EH (cell line): ENCODE results near the gene COL4A1.
A peak's percentile ranks its signal among the peaks of the same experiment; 100 is the strongest.

ENCODE experiments used
- DNase-seq: peaks from one replicate; pipeline ENCODE4 v3.0.0-alpha.2; 2015; ENCODE audit warnings: low read depth

COL4A1 gene

DNA sequence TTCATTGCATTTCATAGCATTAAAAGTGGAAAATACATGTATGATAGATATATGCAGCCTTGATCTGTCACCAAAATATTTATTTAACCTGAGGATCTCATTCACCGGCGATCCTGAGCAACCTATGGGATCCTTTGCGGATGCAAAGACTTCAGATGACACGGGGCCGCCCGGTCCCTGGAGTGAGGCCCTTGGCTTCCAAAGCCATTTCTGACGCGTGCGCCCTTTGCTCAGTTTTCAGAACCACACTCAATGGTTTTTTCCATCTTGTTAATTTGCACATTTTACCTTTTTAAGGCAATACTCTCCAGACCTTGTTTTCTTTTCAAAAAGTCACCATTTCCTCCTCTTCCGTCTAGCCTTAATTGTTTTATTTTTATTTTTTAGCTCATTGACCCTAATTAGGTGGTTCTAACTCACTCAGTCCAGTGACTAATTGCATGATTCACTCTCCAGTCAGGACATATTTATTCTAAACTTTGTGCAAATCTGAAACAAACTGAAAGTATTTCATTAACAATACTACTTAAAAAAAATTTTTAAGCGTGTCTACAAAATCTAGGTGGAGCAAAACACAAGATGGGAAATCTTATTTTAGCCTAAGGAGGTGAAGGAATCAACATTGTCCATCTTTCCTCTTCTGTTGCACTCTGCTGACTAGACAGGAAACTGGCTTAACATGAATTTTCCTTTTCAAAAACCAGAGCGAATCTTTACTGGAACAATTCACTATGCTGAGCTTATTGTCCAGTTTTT, 47.9 kb downstream of the COL4A1 start:
- peak; percentile 63 for DNase-seq

DNA sequence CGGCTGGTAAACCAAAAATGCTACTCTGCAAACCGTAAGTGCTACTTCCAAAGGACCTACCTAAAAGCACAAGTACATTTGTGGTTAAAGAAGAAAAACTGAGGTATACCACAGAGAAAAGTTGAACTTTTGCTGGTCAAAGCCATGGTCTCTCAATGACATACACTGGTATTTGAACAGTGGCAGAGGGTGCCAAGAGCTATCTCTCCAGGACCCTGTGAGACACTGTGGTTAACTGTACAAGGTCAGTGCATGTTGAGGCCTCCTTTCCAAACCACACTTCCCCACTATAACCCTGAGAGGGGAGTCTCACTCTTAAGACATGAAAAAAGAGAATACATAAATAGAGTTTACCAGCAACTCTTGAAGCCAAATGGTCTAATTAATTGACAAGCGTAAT, 49.5 kb downstream of the COL4A1 start:
- DNase-seq = no peak

GRCh38 chr13:110256126-110256905, 50.6 kb downstream of the COL4A1 start:
- DNase-seq = no peak

- peak; percentile 67 for DNase-seq
Observed at GRCh38 chr13:110254751-110255553, 52.0 kb downstream of the COL4A1 start.

GRCh38 chr13:110254151-110254679, 52.7 kb downstream of the COL4A1 start:
- DNase-seq = peak; percentile 80

DNA sequence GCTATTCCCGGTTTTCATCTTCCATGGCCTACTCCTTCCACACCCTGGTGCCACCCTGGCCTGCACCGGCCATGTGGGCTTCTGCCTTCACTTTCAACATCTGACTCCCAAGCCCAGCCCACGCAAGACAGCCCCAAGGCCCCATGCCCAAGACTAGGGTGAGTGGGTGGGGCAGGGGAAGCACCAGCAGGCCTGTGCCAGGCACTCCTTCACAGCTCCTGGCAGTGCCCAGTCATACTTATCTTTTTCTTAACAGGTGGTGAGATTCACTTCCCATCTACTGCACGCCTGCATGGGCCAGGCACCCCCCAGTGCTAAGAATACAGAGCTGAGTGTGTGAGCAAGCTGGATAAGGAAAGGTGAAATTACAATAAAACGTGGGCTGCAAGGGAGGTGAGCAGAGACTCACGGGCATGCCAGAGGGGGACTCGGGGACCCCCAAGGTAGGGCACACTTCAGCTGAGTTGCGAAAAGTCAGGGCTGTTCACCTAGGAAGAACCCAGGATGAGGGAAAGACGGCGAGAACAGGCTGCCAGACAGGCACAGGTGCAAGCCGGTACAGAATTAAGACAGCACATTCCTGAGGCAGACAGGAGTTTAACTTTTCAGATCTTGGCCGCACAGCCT, 55.7 kb downstream of the COL4A1 start:
- no peak for DNase-seq

- DNase-seq = peak; percentile 91
Observed at GRCh38 chr13:110250258-110250891, 56.6 kb downstream of the COL4A1 start.

DNA sequence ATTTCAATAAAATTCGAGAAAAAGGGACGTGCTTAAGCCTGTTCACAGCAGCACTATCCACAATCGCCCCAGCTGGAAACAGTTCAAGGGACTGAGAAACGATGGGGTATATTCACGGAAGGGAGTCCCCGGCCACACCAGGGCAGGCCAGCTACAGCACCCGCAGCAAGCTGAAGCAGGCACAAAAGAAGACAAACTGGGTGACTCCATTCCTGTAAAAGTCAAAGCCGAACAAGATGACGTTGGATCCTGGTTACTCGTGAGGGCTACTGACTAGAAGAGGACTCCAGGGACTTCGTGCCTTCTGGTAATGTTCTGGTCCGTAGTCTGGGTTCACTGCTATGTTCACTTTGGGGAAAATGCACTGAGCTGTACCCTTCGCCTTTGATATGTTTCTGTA, 57.6 kb downstream of the COL4A1 start:
- DNase-seq = no peak

DNA sequence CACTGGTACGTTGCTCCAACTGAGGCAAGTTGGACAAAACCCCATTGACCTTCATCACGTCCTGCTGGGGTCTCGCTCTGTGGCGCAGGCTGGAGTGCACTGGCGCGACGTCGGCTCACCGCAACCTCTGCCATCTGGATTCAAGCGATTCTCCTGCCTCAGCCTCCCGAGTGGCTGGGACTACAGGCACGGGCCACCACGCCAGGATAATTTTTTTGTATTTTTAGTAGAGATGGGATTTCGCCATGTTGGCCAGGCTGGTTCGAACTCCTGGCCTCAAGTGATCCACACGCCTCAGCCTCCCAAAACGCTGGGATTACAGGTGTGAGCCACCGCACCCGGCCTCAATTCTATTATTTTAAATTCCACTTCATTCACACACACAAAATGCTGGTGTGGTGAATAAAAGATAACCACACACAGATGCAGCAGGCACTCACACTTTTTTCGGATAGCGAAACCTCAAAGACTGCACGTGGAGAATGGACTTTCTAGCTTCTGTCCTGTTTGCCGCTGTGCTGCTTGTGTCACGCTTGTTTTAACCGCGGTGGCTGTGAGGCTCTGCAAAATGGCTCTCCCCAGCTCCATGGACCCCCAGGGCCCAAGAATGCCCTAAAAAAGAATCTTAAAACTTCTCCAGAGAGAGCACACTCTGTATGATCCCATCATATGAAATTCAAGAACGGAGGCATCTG, 58.4 kb downstream of the COL4A1 start:
- DNase-seq = no peak

DNA sequence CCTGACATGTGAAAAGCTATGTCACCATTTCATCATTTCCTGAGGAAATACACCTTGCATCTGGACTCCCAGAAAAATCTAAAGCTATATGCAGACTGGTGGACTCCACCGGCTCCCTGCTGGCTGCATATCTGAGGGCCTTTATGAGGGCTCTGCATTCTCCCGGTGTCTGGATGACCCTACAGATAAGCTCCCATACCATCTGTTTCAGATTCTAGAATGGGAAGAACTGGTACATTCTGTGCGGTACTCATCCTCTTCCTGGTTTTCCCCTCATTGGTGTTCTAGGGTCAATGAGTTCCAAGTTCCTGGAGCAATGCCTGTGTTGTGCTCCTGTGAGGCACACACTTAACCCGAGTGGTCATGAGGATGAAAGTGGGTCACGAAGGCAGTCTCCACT, 60.4 kb downstream of the COL4A1 start:
- peak; percentile 56 for DNase-seq

- DNase-seq = peak; percentile 79
Observed at GRCh38 chr13:110245416-110245899, 61.5 kb downstream of the COL4A1 start.

DNA sequence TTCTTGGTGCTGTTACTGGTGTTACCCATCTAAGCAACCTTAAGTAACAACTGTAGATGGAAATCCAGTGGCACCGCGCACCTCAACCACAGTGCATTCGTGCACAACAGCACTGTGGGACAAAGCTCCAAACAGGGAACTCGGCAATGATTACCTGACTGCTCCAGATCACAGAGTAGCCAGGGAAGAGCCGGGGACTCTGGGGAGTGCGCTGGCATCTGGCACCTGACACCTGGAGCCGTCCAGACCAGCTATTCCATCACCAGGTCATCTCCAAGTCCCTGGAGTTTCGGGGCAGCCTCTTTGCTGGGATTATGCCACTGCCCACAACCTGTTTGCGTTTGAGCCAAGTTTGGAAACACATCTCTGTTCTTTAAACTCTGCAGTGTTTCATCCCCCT, 62.0 kb downstream of the COL4A1 start:
- DNase-seq = no peak

- peak; percentile 73 for DNase-seq
Observed at GRCh38 chr13:110244071-110244830, 62.7 kb downstream of the COL4A1 start.

GRCh38 chr13:110242615-110243014, 64.3 kb downstream of the COL4A1 start:
- no peak for DNase-seq

GRCh38 chr13:110240943-110241342, 66.0 kb downstream of the COL4A1 start:
- no peak for DNase-seq

GRCh38 chr13:110240352-110240751, 66.6 kb downstream of the COL4A1 start:
- DNase-seq = no peak

GRCh38 chr13:110239280-110240125, 67.5 kb downstream of the COL4A1 start:
- DNase-seq = no peak

DNA sequence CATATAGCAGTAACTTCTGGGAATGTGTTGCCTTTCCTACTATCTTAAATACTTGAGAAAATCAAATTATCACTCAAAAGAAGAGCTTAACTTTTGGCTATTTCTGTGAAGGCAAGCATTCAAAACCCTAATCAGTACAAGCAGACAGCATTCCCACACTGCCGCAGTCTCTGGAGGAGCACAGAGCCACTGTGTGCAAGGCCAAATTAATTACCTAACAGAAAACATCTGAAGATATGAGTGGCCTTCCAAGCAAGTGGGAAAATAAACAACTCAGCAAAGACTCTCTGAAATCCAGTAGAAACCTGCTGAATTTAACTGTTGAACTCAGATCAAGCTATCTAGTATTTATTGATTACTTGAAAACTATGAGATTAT, 68.2 kb downstream of the COL4A1 start:
- peak; percentile 42 for DNase-seq
